Measurements from ENCODE around the gene CELA2A.

DNA sequence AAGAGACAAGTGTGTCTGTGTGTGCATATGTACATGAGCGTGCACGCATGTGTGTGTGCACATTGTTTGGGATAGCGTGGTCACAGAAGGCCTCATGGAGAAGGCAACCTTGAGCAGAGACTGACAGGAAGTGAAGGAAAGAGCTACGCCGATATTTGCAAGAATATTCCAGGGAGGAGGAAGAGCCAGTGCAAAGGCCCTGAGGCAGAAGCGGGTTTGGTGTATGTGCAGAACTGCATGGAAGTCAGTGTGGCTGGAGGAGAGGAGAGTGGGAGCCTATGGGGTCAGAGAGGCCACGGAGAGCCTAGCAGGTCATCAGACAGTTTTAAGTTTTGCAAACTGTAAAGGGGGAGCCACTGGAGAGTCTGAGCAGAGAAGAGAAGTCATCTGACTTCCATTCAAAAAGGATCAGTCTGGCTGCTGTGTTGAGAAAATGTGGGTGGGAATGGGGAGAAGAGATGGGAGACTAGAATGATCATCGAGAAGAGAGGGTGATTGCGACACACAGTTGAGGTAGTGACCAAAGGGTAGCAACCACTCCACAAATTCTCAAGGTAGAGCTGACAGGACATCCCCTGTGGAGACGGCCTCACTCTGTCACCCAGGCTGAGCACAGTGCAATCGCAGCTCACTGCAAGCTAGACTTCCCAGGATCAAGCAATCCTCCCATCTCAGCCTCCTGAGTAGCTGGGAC lies 23.3 kb downstream of the CELA2A start:
- TF ChIP-seq, protein P1, sequence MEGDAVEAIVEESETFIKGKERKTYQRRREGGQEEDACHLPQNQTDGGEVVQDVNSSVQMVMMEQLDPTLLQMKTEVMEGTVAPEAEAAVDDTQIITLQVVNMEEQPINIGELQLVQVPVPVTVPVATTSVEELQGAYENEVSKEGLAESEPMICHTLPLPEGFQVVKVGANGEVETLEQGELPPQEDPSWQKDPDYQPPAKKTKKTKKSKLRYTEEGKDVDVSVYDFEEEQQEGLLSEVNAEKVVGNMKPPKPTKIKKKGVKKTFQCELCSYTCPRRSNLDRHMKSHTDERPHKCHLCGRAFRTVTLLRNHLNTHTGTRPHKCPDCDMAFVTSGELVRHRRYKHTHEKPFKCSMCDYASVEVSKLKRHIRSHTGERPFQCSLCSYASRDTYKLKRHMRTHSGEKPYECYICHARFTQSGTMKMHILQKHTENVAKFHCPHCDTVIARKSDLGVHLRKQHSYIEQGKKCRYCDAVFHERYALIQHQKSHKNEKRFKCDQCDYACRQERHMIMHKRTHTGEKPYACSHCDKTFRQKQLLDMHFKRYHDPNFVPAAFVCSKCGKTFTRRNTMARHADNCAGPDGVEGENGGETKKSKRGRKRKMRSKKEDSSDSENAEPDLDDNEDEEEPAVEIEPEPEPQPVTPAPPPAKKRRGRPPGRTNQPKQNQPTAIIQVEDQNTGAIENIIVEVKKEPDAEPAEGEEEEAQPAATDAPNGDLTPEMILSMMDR (conservative IDR thresholded peaks at IDR 0.05; ENCODE audit: low read depth, low read length): no peak
- TF ChIP-seq EZH2 (IDR thresholded peaks at IDR 0.05; ENCODE audit: borderline replicate concordance, low read depth, low read length, poor library complexity, severe bottlenecking): no peak

All from A673 (cell line).